GM03348 (cell line): ENCODE data around the gene AUTS2.
"Not testable (repeated sequence)": the region's sequence is repeated elsewhere in the genome, so short reads cannot be mapped to it uniquely, and the experiment has no call there.

Experiments used
- DNase-seq: peaks from one replicate; pipeline ENCODE4 v3.0.0; 2012; ENCODE audit warnings: low spot score

Gene AUTS2

DNA sequence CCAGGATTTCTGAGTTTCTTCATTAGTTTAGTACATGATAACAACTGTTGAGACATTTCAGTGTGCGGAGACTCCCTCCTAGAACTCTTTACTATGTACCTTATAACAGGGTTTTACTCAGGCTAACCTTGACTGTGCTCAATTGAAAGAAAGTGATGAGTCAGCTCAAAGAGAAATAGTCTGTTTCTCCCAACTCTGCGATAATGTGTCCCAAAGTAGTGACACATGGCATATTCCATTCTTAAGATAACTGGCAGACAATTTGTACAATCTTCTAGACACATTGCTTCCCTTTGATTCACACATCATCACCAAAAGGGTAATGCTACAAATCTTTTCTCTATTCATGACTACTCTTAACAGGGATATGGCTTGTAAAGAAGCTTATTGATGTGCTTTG lies 645.2 kb downstream of the AUTS2 start:
- no peak for DNase-seq

GRCh38 chr7:70257921-70258320 lies 659.6 kb downstream of the AUTS2 start:
- no peak for DNase-seq

DNA sequence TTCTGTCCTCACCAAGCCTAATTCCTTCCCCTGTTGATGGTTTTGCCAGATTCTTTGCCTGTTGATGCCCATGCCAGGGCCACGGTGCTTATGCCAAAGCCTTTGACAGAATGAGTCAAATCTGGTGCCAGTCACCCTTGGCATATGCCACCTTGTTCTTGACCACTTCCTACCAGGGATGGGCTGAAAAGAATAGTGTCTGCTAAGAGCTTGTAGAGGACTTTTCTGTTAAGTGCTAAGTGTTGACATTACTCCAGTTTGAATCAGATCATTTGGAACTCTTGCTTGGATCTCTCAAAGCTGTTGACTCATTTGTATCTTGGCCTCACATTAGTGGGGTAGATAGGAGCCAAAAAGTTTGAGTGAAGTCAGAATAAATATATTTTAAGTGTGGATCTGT lies 661.2 kb downstream of the AUTS2 start:
- peak; percentile 67 for DNase-seq

GRCh38 chr7:70263471-70264255 lies 665.4 kb downstream of the AUTS2 start:
- DNase-seq, result no peak

DNA sequence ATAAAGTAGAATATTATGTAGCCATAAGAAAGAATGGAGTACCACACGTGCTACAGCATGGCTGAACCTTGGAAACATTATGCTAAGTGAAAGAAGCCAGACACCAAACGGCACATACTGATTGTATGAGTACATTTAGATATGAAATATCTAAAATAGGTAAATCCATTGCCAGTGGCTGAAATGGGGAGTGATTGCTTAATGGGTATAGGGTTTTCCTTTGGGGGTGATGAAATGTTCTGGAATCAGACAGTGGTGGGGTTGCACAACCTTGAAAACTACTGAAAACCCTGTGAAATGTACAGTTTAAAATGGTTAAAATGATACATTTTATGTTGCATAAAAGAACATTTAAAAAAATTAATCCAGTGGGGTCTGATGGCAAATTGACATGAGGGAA lies 667.9 kb downstream of the AUTS2 start:
- DNase-seq, result no peak

DNA sequence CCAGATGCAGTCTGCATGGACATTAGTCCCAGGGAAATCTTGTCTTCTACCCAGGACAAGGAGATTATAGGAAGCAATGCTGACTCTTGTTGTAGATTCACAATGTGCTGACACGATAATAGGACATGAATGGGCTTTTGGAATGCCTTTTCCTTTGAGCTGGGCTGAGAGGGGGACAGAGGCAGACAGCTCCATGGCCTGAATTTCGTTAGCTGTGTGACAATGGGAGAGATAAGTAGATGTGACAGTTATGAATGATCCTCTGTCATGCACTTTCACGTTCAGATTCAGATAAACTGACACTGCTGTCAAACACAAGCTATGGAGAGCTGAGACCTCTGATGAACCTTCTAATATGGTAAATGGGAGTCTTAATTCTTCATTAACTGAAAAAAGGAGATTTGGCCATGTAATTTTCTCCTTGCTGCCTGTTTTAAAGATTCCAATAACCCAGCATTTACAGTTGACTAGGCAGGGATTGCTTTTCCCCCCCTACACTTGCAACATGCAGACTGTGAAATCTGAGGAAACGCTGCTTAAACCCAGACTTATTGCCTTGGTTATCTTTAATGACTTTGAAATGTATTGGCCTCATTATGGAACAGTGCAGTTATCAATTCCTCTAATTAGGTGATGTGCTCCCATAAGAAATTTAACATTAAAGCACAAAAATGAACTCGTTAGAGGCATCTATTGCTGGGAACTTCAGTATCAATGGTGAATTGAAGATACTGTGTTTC lies 669.3 kb downstream of the AUTS2 start:
- no peak for DNase-seq

- no peak for DNase-seq
Observed at GRCh38 chr7:70268179-70268578, 669.9 kb downstream of the AUTS2 start.

DNA sequence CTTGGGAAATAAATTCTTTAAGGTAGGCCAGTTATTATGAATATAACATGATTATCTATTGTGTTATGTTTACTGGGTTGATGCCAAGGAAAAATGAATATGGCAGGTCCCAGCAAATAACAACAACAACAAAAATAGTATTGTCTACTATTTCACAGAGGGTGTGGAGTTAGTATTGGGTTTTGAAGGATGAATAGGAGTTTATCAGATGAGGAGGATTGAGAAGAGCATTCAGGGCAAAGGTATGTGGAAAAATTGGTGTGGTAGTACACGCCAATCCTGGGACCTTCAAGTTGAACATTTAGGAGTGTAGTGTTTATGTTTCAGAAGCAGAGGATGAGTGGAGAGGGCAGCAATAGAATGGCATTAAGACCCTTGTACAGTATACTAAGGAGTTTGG lies 671.9 kb downstream of the AUTS2 start:
- DNase-seq, result no peak

DNA sequence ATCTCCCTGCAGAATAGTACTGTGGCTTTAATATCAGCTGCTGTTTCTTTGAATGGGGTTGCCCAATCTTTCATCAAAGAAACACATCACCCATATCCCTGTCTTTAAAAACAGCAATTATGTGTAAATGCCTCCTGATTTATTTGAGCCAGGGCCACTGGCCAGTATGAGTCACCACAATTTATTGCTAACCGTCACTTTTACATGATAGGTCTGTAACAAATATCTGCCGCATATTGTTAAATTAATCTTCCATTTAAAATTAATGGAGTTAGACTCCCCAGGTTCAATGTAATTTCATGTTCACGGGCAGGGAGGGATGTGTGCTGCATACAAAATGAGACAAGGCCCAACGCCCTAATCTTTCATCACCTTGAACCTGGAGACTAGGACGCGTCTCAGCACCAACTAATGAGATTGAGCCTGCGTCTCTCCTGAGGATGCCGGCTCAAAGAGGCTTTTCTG lies 673.4 kb downstream of the AUTS2 start:
- peak; percentile 14 for DNase-seq

DNA sequence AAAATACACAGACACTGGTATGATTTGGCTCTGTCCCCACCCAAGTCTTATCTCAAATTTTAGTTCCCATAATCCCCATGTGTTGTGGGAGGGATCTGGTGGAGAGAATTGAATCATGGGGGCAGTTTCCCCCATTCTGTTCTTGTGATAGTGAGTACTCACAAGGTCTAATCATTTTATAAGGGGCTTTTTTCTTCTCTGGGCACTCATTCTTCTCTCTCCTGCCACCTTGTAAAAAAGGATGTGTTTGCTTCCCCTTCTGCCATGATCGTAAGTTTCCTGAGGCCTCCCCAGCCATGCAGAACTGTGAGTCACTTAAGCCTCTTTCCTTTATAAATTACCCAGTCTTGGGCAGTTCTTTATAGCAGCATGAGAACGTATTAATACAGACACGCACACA lies 677.3 kb downstream of the AUTS2 start:
- DNase-seq, result not testable (repeated sequence)

DNA sequence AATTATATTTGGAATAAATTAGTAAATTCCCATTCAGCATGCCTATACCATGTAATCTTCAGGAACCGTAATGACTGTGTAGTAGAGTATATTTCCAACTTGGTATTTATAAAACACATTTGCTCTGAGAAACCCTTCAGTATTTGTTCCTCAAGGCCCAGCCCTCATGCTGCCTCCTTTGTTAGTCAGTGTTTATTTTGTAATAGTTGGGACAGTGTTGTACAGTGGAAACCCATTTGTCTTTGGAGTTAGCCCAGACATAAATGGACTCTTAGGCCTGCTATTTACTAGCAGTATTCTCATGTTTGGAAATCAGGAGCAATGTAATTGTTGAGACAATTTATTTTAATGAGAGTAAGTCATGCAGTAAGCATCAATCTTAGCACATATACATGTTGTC lies 686.9 kb downstream of the AUTS2 start:
- no peak for DNase-seq

DNA sequence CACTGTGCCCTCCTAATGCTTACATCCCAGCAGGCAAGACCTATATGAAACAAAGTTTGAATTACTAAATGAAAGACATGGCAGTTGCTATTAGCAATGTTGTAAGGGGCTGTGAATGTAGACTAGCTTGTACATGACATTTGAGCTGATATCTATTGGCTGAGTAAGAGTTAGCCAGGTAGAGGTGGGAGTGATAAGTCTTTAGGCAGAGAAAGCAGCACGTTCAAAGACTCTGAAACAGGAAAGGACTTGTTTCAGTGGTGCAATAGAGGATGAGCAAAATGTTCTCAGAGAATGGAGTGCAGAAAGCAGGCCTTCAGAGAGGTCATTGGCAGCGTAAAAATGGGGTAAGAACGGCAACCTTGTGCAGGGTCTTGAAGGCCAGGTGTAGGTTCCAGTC lies 687.6 kb downstream of the AUTS2 start:
- DNase-seq, result no peak

GRCh38 chr7:70288781-70289456 lies 690.6 kb downstream of the AUTS2 start:
- peak; percentile 57 for DNase-seq

DNA sequence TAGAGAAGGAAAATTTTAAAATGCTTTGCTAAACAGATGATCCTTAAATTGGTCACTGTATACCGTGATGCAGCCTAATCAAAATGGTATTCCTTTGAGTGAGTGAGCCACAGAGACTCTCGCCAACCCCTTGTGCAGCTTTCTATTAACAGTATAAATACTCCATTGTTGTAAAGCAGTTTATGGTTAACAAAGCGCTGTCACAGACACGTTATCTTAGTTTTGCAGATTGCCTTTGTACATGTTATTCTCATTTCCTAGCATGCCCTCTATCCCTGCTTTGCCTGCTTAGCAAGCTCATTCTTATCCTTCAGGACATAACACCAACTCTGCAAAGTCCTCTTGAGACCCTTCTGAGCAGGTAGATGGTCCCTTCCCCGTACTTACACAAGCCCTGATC lies 694.4 kb downstream of the AUTS2 start:
- no peak for DNase-seq

GRCh38 chr7:70294211-70294911 lies 696.1 kb downstream of the AUTS2 start:
- no peak for DNase-seq

DNA sequence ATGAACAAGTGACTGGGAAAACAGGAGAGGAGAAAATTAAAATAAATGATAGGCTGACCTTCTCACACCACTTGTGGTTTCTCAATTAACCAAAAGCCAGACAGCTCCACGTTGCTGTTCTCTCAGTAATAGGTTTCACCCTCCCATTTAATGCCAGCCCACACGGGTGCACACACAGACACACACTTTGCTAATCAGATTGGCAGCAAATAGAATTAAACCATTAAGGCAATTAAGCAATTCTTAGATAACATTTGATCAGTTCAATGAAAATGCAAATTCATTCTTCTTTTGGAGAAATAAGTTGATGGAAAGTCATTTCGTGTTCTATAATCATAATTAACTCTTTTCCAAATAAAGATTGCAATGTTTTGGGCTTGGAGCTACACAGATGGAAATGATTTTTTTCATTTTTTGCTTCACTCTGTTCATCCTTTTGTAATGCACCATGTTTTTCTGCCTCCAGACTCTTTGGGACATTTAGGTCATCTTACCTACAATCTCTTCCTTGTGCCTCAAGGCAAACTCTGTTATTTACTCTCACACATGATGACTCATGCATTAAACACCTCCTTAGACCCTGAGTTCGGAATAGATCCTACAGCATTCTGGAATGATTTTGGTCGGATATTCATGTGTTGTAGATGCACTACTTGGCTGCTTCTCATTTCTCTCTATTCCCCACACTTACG lies 700.7 kb downstream of the AUTS2 start:
- DNase-seq, result no peak

DNA sequence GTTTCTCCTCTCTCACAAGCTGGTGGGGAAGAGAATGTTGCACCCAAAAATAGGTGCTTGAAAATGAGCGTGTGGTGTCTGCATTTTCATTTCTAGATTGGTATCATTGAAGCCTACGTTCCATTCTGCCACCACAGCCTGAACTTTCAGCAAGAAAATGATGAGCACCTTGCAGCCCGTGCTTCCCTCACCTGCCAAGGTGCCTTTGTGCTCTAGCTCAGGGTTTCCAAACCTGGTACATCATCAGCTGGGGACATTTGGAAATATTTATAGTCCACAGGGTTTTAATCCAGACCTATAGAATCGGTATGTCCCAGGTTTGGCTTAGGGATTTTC lies 701.2 kb downstream of the AUTS2 start:
- no peak for DNase-seq

DNA sequence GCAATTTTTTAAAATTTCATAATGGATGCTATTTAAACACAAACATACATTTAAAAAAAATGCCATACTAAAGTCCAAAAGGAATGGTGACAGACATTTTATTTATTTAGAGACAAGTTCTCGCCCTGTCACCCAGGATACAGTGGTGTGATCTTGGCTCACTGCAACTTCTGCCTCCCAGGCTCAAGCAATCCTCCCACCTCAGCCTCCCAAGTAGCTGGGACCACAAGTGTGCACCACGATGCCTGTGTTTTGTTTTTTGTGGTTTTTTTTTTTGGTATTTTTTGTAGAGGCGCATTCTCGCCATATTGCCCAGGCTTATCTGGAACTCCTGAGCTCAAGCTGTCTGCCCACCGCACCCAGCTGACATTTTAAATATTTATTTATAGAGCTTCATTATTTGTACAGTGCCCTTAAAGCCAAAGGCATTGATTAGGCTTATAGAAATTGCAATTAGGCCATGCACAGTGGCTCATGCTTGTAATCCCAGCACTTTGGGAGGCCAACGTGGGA lies 703.5 kb downstream of the AUTS2 start:
- DNase-seq, result no peak

DNA sequence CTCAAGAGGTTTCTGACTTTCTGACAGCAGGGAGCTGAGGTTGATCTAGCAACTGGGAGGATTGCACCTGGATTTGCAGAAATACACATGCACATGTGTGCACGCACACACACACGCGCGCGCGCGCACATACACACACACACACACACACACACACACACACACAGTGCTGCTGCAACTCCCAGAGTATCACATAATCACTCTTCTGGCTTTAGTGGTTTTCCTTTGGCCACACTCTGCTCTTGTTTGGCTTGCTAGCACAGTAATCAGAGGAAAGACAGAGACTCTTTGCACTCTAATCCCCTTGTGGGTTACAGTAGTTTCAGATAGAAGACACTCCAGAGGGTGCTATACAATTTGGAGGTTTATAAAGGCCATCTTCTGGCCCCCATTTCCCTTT lies 705.0 kb downstream of the AUTS2 start:
- DNase-seq, result no peak

- no peak for DNase-seq
Observed at GRCh38 chr7:70303780-70304179, 705.5 kb downstream of the AUTS2 start.

GRCh38 chr7:70306173-70306572 lies 707.9 kb downstream of the AUTS2 start:
- no peak for DNase-seq
